SK-N-SH treated with all-trans-retinoic acid at 6 μM for 48 hours (cell line): Measurements from ENCODE around the gene CBARP.

Experiments
- ATAC-seq: fragments of 200-7000 bp; cut with Tn5 transposase; 3 replicates; pipeline ENCODE4 v1.9.1; 2020; ENCODE audit warnings: mild to moderate bottlenecking, moderate library complexity
- ARNTL ChIP-seq: fragments of 450-650 bp; formaldehyde crosslinking; IDR thresholded peaks from 2 replicates; pipeline ENCODE4 v1.5.0; 2020; ENCODE audit warnings: low read depth, mild to moderate bottlenecking, moderate library complexity, borderline replicate concordance
- BACH2 ChIP-seq: fragments of 250-450 bp; sonication (Bioruptor Pico); IDR thresholded peaks from 2 replicates; pipeline ENCODE4 v1.9.0; 2021; ENCODE audit warnings: mild to moderate bottlenecking, borderline replicate concordance
- CREB5 ChIP-seq: fragments of 250-450 bp; sonication (Bioruptor Pico); IDR thresholded peaks from 2 replicates; pipeline ENCODE4 v1.5.1; 2020; ENCODE audit warnings: low read depth, mild to moderate bottlenecking, moderate library complexity
- CSDC2 ChIP-seq: fragments of 250-450 bp; sonication (Bioruptor Pico); IDR thresholded peaks from 2 replicates; pipeline ENCODE4 v1.5.0; 2020; ENCODE audit warnings: mild to moderate bottlenecking, moderate library complexity
- ESRRG ChIP-seq: fragments of 250-450 bp; sonication (Bioruptor Pico); IDR thresholded peaks from 2 replicates; pipeline ENCODE4 v1.6.1; 2021; ENCODE audit warnings: mild to moderate bottlenecking
- GLIS3 ChIP-seq: fragments of 250-450 bp; sonication (Bioruptor Pico); IDR thresholded peaks from 2 replicates; pipeline ENCODE4 v1.5.0; 2020; ENCODE audit warnings: mild to moderate bottlenecking, moderate library complexity
- ISL1 ChIP-seq: fragments of 250-450 bp; sonication (Bioruptor Pico); IDR thresholded peaks from 2 replicates; pipeline ENCODE4 v2.1.2; 2022; ENCODE audit warnings: mild to moderate bottlenecking, moderate library complexity
- OSR1 ChIP-seq: fragments of 250-450 bp; sonication (Bioruptor Pico); IDR thresholded peaks from 2 replicates; pipeline ENCODE4 v1.8.0; 2022; ENCODE audit warnings: moderate library complexity, mild to moderate bottlenecking, inconsistent platforms
- PATZ1 ChIP-seq: fragments of 250-450 bp; sonication (Bioruptor Pico); IDR thresholded peaks from 2 replicates; pipeline ENCODE4 v1.8.0; 2020; ENCODE audit warnings: mild to moderate bottlenecking, moderate library complexity, borderline replicate concordance
- RARB ChIP-seq: fragments of 250-450 bp; sonication (Bioruptor Pico); IDR thresholded peaks from 2 replicates; pipeline ENCODE4 v1.8.0; 2021; ENCODE audit warnings: mild to moderate bottlenecking, moderate library complexity
- SNAI2 ChIP-seq: fragments of 250-450 bp; sonication (Bioruptor Pico); IDR thresholded peaks from 2 replicates; pipeline ENCODE4 v1.5.0; 2020; ENCODE audit warnings: mild to moderate bottlenecking, moderate library complexity
- TCF4 ChIP-seq: fragments of 250-450 bp; sonication (Bioruptor Pico); IDR thresholded peaks from 2 replicates; pipeline ENCODE4 v1.8.0; 2021; ENCODE audit warnings: mild to moderate bottlenecking, moderate library complexity, borderline replicate concordance
- TOX ChIP-seq: fragments of 250-450 bp; sonication (Bioruptor Pico); IDR thresholded peaks from 2 replicates; pipeline ENCODE4 v1.8.0; 2021; ENCODE audit warnings: mild to moderate bottlenecking, moderate library complexity, borderline replicate concordance
- ZFP3 ChIP-seq: fragments of 250-450 bp; sonication (Bioruptor Pico); IDR thresholded peaks from 2 replicates; pipeline ENCODE4 v1.5.0; 2020; ENCODE audit warnings: mild to moderate bottlenecking, moderate library complexity
- ZFP30 ChIP-seq: fragments of 450-650 bp; formaldehyde crosslinking; IDR thresholded peaks from 2 replicates; pipeline ENCODE4 v1.5.0; 2022; ENCODE audit warnings: mild to moderate bottlenecking, moderate library complexity
- ZNF565 ChIP-seq: fragments of 450-650 bp; formaldehyde crosslinking; conservative IDR thresholded peaks from 2 replicates; pipeline ENCODE4 v1.5.0; 2020; ENCODE audit warnings: low read depth, mild to moderate bottlenecking, moderate library complexity
- ZNF70 ChIP-seq: fragments of 450-650 bp; formaldehyde crosslinking; IDR thresholded peaks from 2 replicates; pipeline ENCODE4 v1.5.0; 2020; ENCODE audit warnings: mild to moderate bottlenecking, moderate library complexity
- ZNF8 ChIP-seq: fragments of 450-650 bp; formaldehyde crosslinking; IDR thresholded peaks from 2 replicates; pipeline ENCODE4 v1.5.0; 2020; ENCODE audit warnings: mild to moderate bottlenecking, moderate library complexity
- TF ChIP-seq, protein P1 (sequence below): fragments of 250-450 bp; sonication (Bioruptor Pico); IDR thresholded peaks from 2 replicates; pipeline ENCODE4 v1.5.1; 2021; ENCODE audit warnings: mild to moderate bottlenecking, moderate library complexity

Gene CBARP

DNA sequence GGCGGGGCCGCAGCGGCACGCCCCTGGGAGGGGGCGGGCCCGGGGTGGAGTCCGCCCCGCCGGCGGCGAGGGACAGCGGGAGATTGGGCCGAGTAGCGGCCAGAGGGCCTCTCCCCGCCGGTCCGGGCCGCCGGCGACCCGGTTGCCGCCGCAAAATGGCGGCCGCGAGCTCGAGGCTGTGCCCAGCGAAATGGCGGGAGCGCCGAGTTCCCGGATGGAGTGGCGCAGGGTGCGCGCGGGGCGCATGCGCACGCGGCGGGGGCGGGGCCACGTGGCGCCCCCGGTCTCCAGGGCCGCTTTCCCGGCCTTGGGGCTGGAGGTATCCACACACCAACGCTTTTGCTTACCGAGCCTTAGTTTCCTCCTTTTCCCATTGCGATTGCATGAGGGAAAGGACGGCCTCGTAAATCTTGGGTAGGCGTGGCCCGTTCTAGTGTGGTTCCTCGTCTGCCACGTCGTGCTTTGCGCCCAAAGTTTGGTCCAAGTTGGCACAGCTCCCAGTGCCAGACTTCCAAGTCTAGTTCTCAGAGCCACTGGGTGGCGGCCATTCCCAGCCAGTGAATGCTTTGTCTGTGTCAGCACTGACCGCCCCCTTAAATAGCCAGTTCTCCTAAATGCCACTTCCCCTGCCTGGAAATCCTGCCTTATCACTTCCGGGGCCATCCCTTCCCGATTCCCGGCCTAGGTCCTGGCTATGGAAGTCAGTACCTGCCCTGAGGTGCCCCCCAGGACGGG lies 31.8 kb upstream of the CBARP start (continued):
- no peak for TF ChIP-seq TOX (CRISPR knock-in tag)
- peak; percentile 67; the same call in 1 of the 2 replicates for TF ChIP-seq ZFP30 (CRISPR knock-in tag)
- peak; percentile 4; the same call in 1 of the 2 replicates for TF ChIP-seq GLIS3 (CRISPR knock-in tag)
- TF ChIP-seq OSR1 (CRISPR knock-in tag): no peak
- TF ChIP-seq CSDC2: 0 out of 2 replicates have a peak, but pooled peaks have one; percentile 49
- TF ChIP-seq SNAI2 (CRISPR knock-in tag): peak; percentile 46; the same call in 1 of the 2 replicates
- no peak for TF ChIP-seq ZFP3 (CRISPR knock-in tag)
- TF ChIP-seq ARNTL: no peak
- TF ChIP-seq TCF4 (CRISPR knock-in tag): no peak
- no peak for TF ChIP-seq ZNF70 (CRISPR knock-in tag)

DNA sequence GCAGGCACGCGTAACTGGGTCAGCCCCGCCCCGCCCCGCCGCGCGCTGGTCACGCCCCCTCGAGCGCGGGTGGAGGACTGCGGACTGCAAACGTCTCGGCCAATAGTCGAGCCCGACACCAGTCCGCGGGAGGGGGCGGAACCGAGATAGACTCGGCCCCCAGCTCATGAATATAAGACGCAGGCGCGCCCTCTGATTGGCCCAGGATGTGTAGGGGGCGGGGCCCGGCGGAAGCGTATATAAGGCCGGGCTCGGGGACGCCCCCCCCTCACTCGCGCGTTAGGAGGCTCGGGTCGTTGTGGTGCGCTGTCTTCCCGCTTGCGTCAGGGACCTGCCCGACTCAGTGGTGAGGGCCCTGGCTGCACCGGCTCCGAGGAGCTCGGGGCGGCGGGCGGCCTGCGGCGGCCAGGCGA lies 31.3 kb upstream of the CBARP start, which contains the start of gene CIRBP:
TSS of gene CIRBP (plus strand) at position 268 of the 413 bp plus-strand sequence. CDS start 1,602 bp downstream, outside the sequence.
- peak; percentile 66 for ATAC-seq
- TF ChIP-seq ZNF70 (CRISPR knock-in tag): no peak
- TF ChIP-seq CSDC2: no peak
- no peak for TF ChIP-seq ZNF565 (CRISPR knock-in tag)
- TF ChIP-seq RARB (CRISPR knock-in tag): no peak

- TF ChIP-seq ESRRG (CRISPR knock-in tag) (no peak), ZNF70 (CRISPR knock-in tag) (no peak), CREB5 (no peak), CSDC2 (no peak), BACH2 (CRISPR knock-in tag) (no peak), ZNF8 (CRISPR knock-in tag) (no peak), ISL1 (no peak)
- TF ChIP-seq, protein P1, sequence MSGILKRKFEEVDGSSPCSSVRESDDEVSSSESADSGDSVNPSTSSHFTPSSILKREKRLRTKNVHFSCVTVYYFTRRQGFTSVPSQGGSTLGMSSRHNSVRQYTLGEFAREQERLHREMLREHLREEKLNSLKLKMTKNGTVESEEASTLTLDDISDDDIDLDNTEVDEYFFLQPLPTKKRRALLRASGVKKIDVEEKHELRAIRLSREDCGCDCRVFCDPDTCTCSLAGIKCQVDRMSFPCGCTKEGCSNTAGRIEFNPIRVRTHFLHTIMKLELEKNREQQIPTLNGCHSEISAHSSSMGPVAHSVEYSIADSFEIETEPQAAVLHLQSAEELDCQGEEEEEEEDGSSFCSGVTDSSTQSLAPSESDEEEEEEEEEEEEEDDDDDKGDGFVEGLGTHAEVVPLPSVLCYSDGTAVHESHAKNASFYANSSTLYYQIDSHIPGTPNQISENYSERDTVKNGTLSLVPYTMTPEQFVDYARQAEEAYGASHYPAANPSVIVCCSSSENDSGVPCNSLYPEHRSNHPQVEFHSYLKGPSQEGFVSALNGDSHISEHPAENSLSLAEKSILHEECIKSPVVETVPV (CRISPR knock-in tag): no peak
- TF ChIP-seq, all 23 proteins: peak for 0
- no peak for ATAC-seq
Measured at GRCh38 chr19:1268226-1269064, 30.6 kb upstream of the CBARP start.

DNA sequence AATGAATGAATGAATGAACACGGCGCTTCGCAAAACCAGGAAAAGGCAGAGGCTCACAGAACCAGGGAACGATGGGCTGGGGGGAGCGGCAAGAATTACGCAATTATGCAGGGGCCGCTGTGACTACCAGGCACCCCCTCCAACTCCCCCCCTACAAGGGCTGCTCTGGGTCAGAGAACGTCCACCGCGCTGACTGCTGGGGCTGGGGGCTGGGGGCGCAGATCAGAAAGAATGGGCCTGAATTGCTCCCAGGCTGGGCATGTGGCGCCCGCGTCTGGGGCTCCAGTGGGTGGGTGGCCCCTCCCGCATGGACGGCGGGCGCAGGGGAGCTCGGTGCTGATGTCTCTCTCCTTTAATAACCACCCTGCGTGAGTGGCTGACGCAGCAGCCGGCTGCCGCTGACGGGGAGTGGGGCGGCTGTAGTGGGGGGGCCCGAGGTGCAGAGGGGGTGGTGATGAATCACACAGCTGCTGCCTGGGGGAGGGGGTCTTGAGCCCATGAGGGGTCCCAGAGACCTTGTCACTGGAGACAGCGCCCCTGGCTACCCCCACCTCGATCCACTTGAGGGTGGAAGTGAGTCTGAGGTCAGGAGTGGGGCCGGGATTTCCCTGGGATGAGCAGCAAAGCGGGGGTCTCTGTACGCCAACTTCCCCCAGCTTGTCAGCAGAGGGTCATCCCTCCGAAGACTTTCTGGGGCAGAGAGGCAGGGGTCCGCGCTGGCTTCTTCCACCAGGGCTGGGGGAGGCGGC lies 29.8 kb upstream of the CBARP start:
- no peak for ATAC-seq

More for the DNA sequence above, 29.8 kb upstream of the CBARP start:
- TF ChIP-seq ISL1 (no peak), PATZ1 (CRISPR knock-in tag) (0 out of 2 replicates have a peak, but pooled peaks have one; percentile 47), ZNF565 (CRISPR knock-in tag) (no peak)
